SK-N-SH (cell line): ENCODE measurements around the gene PDZD8.

Experiments
- CTCF ChIP-seq: fragments of 200-600 bp; sonication (generic); IDR thresholded peaks from 2 replicates; pipeline ENCODE4 v1.6.1; 2017; ENCODE audit warnings: antibody characterized with exemption, mild to moderate bottlenecking, moderate library complexity
- EP300 ChIP-seq, 2 experiments: IDR thresholded peaks; 2 replicates each; pipeline versions ENCODE4 v1.4.0 to v1.6.1; 2012; ENCODE audit warnings: borderline replicate concordance in 1 of 2, low read depth in 1 of 2, low read length in 1 of 2
- EZH2phosphoT487 ChIP-seq: fragments of 200-600 bp; sonication (generic); IDR thresholded peaks from 2 replicates; pipeline ENCODE4 v1.6.1; 2017; ENCODE audit warnings: low read depth, mixed run types, mild to moderate bottlenecking, antibody characterized with exemption, moderate library complexity, borderline replicate concordance
- POLR2AphosphoS5 ChIP-seq: IDR thresholded peaks from 2 replicates; pipeline ENCODE4 v1.6.1; 2012; ENCODE audit warnings: low read depth, low read length
- RCOR1 ChIP-seq: fragments of 150-350 bp; IDR thresholded peaks from 2 replicates; pipeline ENCODE4 v1.6.1; 2017; ENCODE audit warnings: antibody characterized with exemption, low read length

GRCh38 chr10:117313641-117314040 is 61.6 kb downstream of the PDZD8 start:
- TF ChIP-seq CTCF (no peak), EP300 (IDR thresholded peaks at IDR 0.05; ENCODE audit: borderline replicate concordance in 1 of 2, low read depth in 1 of 2, low read length in 1 of 2) (no peak), POLR2AphosphoS5 (no peak), RCOR1 (no peak), EZH2phosphoT487 (no peak)
